KOPT-K1 (cell line): ENCODE data around the gene ABCC8.

Experiments
- H3K27ac ChIP-seq: fragments of 200-600 bp; sonication (generic); 2 replicates; pipeline ENCODE4 v1.5.1; 2016; ENCODE audit warnings: antibody characterized with exemption, mild to moderate bottlenecking, low read depth, low read length; ENCODE audit not compliant: poor library complexity, severe bottlenecking
- H3K36me3 ChIP-seq: fragments of 200-600 bp; sonication (generic); 2 replicates; pipeline ENCODE4 v1.5.1; 2017; ENCODE audit warnings: antibody characterized with exemption, mild to moderate bottlenecking, low read length, moderate library complexity; ENCODE audit not compliant: insufficient read depth
- H3K9me3 ChIP-seq: fragments of 200-600 bp; sonication (generic); 2 replicates; pipeline ENCODE4 v1.5.1; 2017; ENCODE audit warnings: antibody characterized with exemption, low read length, mild to moderate bottlenecking; ENCODE audit not compliant: insufficient read depth, poor library complexity, severe bottlenecking

Gene ABCC8

GRCh38 chr11:17343257-17343656 lies 133.4 kb downstream of the ABCC8 start:
- no peaks in the 10 kb centered on the region for H3K9me3 ChIP-seq
- peaks cover 57% of the 10 kb centered on the region for H3K36me3 ChIP-seq
- H3K27ac ChIP-seq, result no peak overlapping the region
